GM19351 (cell line): ENCODE measurements around the gene JMJD1C.
"Not testable (repeated sequence)": the region's sequence is repeated elsewhere in the genome, so short reads cannot be mapped to it uniquely, and the experiment has no call there.

Experiments used
- ATAC-seq: cut with Tn5 transposase; IDR thresholded peaks from one replicate; pipeline ENCODE4 v1.9.1; 2021; ENCODE audit warnings: mild to moderate bottlenecking, moderate library complexity; ENCODE audit not compliant: unreplicated experiment

Gene JMJD1C

GRCh38 chr10:63413429-63413828 is 52.3 kb downstream of the JMJD1C start:
- ATAC-seq: no peak

- no peak for ATAC-seq
Observed at GRCh38 chr10:63412304-63412703, 53.5 kb downstream of the JMJD1C start.

- ATAC-seq: no peak
Observed at GRCh38 chr10:63410633-63411032, 55.1 kb downstream of the JMJD1C start.

GRCh38 chr10:63409465-63410027 is 56.2 kb downstream of the JMJD1C start:
- no peak for ATAC-seq

GRCh38 chr10:63407136-63407662 is 58.6 kb downstream of the JMJD1C start:
- no peak for ATAC-seq

GRCh38 chr10:63396133-63396761 is 69.5 kb downstream of the JMJD1C start:
- no peak for ATAC-seq

GRCh38 chr10:63393050-63393449 is 72.7 kb downstream of the JMJD1C start:
- no peak for ATAC-seq

GRCh38 chr10:63392224-63392623 is 73.6 kb downstream of the JMJD1C start:
- no peak for ATAC-seq

- no peak for ATAC-seq
Observed at GRCh38 chr10:63391812-63392211, 74.0 kb downstream of the JMJD1C start.

- no peak for ATAC-seq
Observed at GRCh38 chr10:63390521-63390920, 75.3 kb downstream of the JMJD1C start.

- ATAC-seq: peak; percentile 54
Observed at GRCh38 chr10:63388421-63389031, 77.3 kb downstream of the JMJD1C start.

GRCh38 chr10:63385254-63385653 is 80.5 kb downstream of the JMJD1C start:
- no peak for ATAC-seq

- ATAC-seq: no peak
Observed at GRCh38 chr10:63384675-63385074, 81.1 kb downstream of the JMJD1C start.

GRCh38 chr10:63384001-63384400 is 81.8 kb downstream of the JMJD1C start:
- no peak for ATAC-seq

- ATAC-seq: no peak
Observed at GRCh38 chr10:63383141-63383540, 82.6 kb downstream of the JMJD1C start.

GRCh38 chr10:63382066-63382465 is 83.7 kb downstream of the JMJD1C start:
- no peak for ATAC-seq

GRCh38 chr10:63377305-63377661 is 88.5 kb downstream of the JMJD1C start:
- ATAC-seq: not testable (repeated sequence)

GRCh38 chr10:63376560-63377304 is 89.0 kb downstream of the JMJD1C start:
- peak; percentile 99 for ATAC-seq

GRCh38 chr10:63375859-63376258 is 89.9 kb downstream of the JMJD1C start:
- ATAC-seq: no peak

- ATAC-seq: no peak
Observed at GRCh38 chr10:63375458-63375857, 90.3 kb downstream of the JMJD1C start.

GRCh38 chr10:63374991-63375390 is 90.8 kb downstream of the JMJD1C start:
- ATAC-seq: no peak

GRCh38 chr10:63373176-63373575 is 92.6 kb downstream of the JMJD1C start:
- ATAC-seq: no peak
